HCT116 (cell line): ENCODE results near the gene ZER1. TPM values are rescaled to one million over a fixed set of nuclear protein-coding genes. Genes with fewer than 3 reads are reported as not detected.

Experiments used
- ATAC-seq: fragments of 200-7000 bp; cut with Tn5 transposase; 2 replicates; pipeline ENCODE4 v1.9.1; 2020; ENCODE audit warnings: mild to moderate bottlenecking, moderate library complexity
- BruUV-seq: library from RNA; stranded (reverse); fragments of 400-500 nt; replicated peaks from 2 replicates; lab custom pipeline; 2021; lab: Mats Ljungman, UMichigan
- CTCF ChIA-PET: fragments of 300-600 bp; sonication (Branson Sonifier 250); formaldehyde crosslinking; loops from one replicate; lab custom pipeline; 2021; ENCODE audit warnings: antibody characterized with exemption; lab: Charles Lee
- POLR2A ChIA-PET: fragments of 300-600, 350-600 bp; sonication (Branson Sonifier 250); formaldehyde crosslinking; loops from one replicate; lab custom pipeline; 2021; ENCODE audit warnings: antibody characterized with exemption; lab: Charles Lee
- RAD21 ChIA-PET, 2 experiments: fragments of 300-600 bp; sonication (Branson Sonifier 250); formaldehyde crosslinking; loops; one replicate each; lab custom pipeline; 2023; ENCODE audit warnings: low total read pairs in 2 of 2; ENCODE audit not compliant: uncharacterized antibody in 2 of 2, unreplicated experiment in 2 of 2, low non-redundant PET in 1 of 2; lab: Charles Lee
- DNase-seq: peaks from one replicate; pipeline ENCODE4 v3.0.0-alpha.2; 2010; ENCODE audit warnings: low read depth, low spot score
- H2AFZ ChIP-seq: fragments of 200-600 bp; shearing (Covaris generic), sonication (generic); 2 replicates; pipeline ENCODE4 v1.6.1; 2017; ENCODE audit warnings: low read depth, mixed run types, mixed read lengths, antibody characterized with exemption, low read length; ENCODE audit not compliant: poor library complexity, severe bottlenecking
- H3K27ac ChIP-seq: 2 replicates; pipeline ENCODE4 v1.5.1; 2012; ENCODE audit warnings: low read depth, low read length
- H3K27me3 ChIP-seq: fragments of 200-600 bp; sonication (generic); 2 replicates; pipeline ENCODE4 v1.6.1; 2016; ENCODE audit warnings: mixed run types, low read length, mixed read lengths; ENCODE audit not compliant: insufficient read depth
- H3K36me3 ChIP-seq, 2 experiments: fragments of 200-500 bp in 1 of 2; fragments of 200-600 bp in 1 of 2; sonication (Bioruptor generic) in 1 of 2; sonication (generic) in 1 of 2; 2 replicates each; pipeline versions ENCODE4 v1.5.1 to v1.6.1; 2014 to 2016; ENCODE audit warnings: low read length in 2 of 2, inconsistent platforms in 1 of 2, mixed read lengths in 1 of 2, mixed run types in 1 of 2; ENCODE audit not compliant: insufficient read depth in 2 of 2, control insufficient read depth in 1 of 2
- H3K4me1 ChIP-seq, 2 experiments: fragments of 200-600 bp in 1 of 2; sonication (generic) in 1 of 2; 2 replicates each; pipeline versions ENCODE4 v1.5.1 to v1.6.1; 2012 to 2017; ENCODE audit warnings: low read length in 2 of 2, inconsistent platforms in 1 of 2, mild to moderate bottlenecking in 1 of 2, mixed read lengths in 1 of 2, mixed run types in 1 of 2, moderate library complexity in 1 of 2; ENCODE audit not compliant: insufficient read depth in 2 of 2, control insufficient read depth in 1 of 2
- H3K4me2 ChIP-seq: fragments of 200-600 bp; sonication (generic); 2 replicates; pipeline ENCODE4 v1.6.1; 2017; ENCODE audit warnings: mixed run types, low read length, mixed read lengths
- H3K4me3 ChIP-seq, 2 experiments: fragments of 200-600 bp in 1 of 2; sonication (generic) in 1 of 2; replicated peaks in 1 of 2; 2 replicates each; pipeline ENCODE4 v1.5.1; 2011 to 2016; ENCODE audit warnings: low read length in 2 of 2, control low read depth in 1 of 2, low read depth in 1 of 2, mild to moderate bottlenecking in 1 of 2, mixed read lengths in 1 of 2, mixed run types in 1 of 2
- H3K79me2 ChIP-seq: fragments of 200-600 bp; sonication (generic); 2 replicates; pipeline ENCODE4 v1.6.1; 2017; ENCODE audit warnings: mild to moderate bottlenecking, mixed run types, low read length, moderate library complexity, mixed read lengths; ENCODE audit not compliant: insufficient read depth
- H3K9ac ChIP-seq: fragments of 200-600 bp; sonication (generic); 2 replicates; pipeline ENCODE4 v1.6.1; 2016; ENCODE audit warnings: low read length, mixed read lengths
- H3K9me2 ChIP-seq: fragments of 200-600 bp; sonication (generic), shearing (Covaris generic); 2 replicates; pipeline ENCODE4 v1.6.1; 2017; ENCODE audit warnings: mixed run types, mild to moderate bottlenecking, moderate library complexity; ENCODE audit not compliant: insufficient read depth
- H3K9me3 ChIP-seq, 2 experiments: fragments of 200-500 bp in 1 of 2; fragments of 200-600 bp in 1 of 2; sonication (Bioruptor generic) in 1 of 2; sonication (generic) in 1 of 2; 2 replicates each; pipeline ENCODE4 v1.6.1; 2014 to 2017; ENCODE audit warnings: low read length in 2 of 2, mixed read lengths in 2 of 2, inconsistent platforms in 1 of 2, low read depth in 1 of 2, mild to moderate bottlenecking in 1 of 2, mixed run types in 1 of 2, moderate library complexity in 1 of 2; ENCODE audit not compliant: control insufficient read depth in 1 of 2, insufficient read depth in 1 of 2
- H4K20me1 ChIP-seq: fragments of 200-600 bp; sonication (generic), shearing (Covaris generic); 2 replicates; pipeline ENCODE4 v1.6.1; 2017; ENCODE audit warnings: mixed run types, mild to moderate bottlenecking, moderate library complexity; ENCODE audit not compliant: insufficient read depth
- CEBPB ChIP-seq: IDR thresholded peaks from 2 replicates; pipeline ENCODE4 v1.6.1; 2012; ENCODE audit warnings: low read depth
- EGR1 ChIP-seq: IDR thresholded peaks from 2 replicates; pipeline ENCODE4 v1.6.1; 2012; ENCODE audit warnings: low read depth
- ELF1 ChIP-seq: IDR thresholded peaks from 2 replicates; pipeline ENCODE4 v1.6.1; 2012; ENCODE audit warnings: low read depth, borderline replicate concordance
- EZH2 ChIP-seq: fragments of 200-600 bp; sonication (generic); IDR thresholded peaks from 2 replicates; pipeline ENCODE4 v1.6.1; 2017; ENCODE audit warnings: antibody characterized with exemption, mixed run types
- EZH2phosphoT487 ChIP-seq: fragments of 200-600 bp; IDR thresholded peaks from 2 replicates; pipeline ENCODE4 v1.6.1; 2018; ENCODE audit warnings: antibody characterized with exemption, borderline replicate concordance
- JUND ChIP-seq: IDR thresholded peaks from 2 replicates; pipeline ENCODE4 v1.6.1; 2012
- POLR2AphosphoS5 ChIP-seq: IDR thresholded peaks from 2 replicates; pipeline ENCODE4 v1.6.1; 2011; ENCODE audit warnings: mild to moderate bottlenecking, low read depth, low read length, moderate library complexity
- RAD21 ChIP-seq: IDR thresholded peaks from 2 replicates; pipeline ENCODE4 v1.6.1; 2012; ENCODE audit warnings: low read depth, mild to moderate bottlenecking
- SIN3A ChIP-seq: IDR thresholded peaks from 2 replicates; pipeline ENCODE4 v1.6.1; 2012; ENCODE audit warnings: low read depth
- SP1 ChIP-seq: IDR thresholded peaks from 2 replicates; pipeline ENCODE4 v1.6.1; 2012; ENCODE audit warnings: low read depth
- YY1 ChIP-seq: IDR thresholded peaks from 2 replicates; pipeline ENCODE4 v1.6.1; 2011; ENCODE audit warnings: low read length, low read depth, moderate library complexity, mild to moderate bottlenecking; ENCODE audit not compliant: insufficient replicate concordance; ENCODE audit errors: extremely low read depth
- intact Hi-C: fragments of 100-400 bp; cut with micrococcal nuclease; formaldehyde crosslinking; loops from 2 replicates; pipeline ENCODE4 v1.10.0; 2022
- total RNA-seq: library from RNA; stranded (reverse); gene quantifications from one replicate; pipeline ENCODE4 v1.2.1, GENCODE V29; 2021; ENCODE audit not compliant: unreplicated experiment
- TF ChIP-seq, protein P1 (sequence below): IDR thresholded peaks from 2 replicates; pipeline ENCODE4 v1.6.1; 2012
- TF ChIP-seq, protein P2 (sequence below): IDR thresholded peaks from 2 replicates; pipeline ENCODE4 v1.6.1; 2012

The ZER1 gene
- total RNA-seq, 1 experiment from 2014 or later: 18.0 TPM

DNA sequence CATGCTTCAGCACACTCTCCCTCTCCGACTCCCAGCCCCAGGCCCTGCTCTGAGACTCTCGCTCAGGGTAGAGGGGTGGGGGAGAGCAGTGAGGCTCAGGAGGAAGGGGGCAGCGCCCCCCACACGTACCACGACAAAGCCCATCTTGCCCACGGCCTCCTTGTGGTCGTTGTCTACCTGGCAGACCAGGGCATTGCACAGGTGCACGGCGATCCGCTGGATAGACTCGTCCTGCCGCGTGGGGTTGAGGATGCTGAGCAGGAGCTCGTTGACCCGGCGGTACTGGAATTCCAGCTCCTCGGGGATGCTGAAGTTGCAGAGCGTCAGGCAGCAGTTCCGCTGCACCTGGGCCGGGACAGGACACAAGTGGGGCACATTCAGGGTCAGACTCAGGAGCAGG lies 29.3 kb downstream of the ZER1 start:
- no peaks in the 10 kb centered on the region for H3K27me3 ChIP-seq
- H3K27ac ChIP-seq: no peak overlapping the region
- DNase-seq (no peak), ATAC-seq (no peak)
- ChIA-PET RAD21 (no interaction called here), CTCF (interaction anchor here (1.3 kb wide), 1 partner anchor 9 kb away, joined by 3 read pairs; no protein-coding TSS in a partner anchor), POLR2A (no interaction called here)
- H4K20me1 ChIP-seq: no peaks in the 10 kb centered on the region
- no peaks in the 10 kb centered on the region for H3K79me2 ChIP-seq
- no TSS peak for BruUV-seq
- TF ChIP-seq, protein P1, sequence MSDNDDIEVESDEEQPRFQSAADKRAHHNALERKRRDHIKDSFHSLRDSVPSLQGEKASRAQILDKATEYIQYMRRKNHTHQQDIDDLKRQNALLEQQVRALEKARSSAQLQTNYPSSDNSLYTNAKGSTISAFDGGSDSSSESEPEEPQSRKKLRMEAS: no peak
- TF ChIP-seq SIN3A (no peak), CEBPB (no peak), JUND (no peak)
- TF ChIP-seq, protein P2, sequence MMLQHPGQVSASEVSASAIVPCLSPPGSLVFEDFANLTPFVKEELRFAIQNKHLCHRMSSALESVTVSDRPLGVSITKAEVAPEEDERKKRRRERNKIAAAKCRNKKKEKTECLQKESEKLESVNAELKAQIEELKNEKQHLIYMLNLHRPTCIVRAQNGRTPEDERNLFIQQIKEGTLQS: no peak
- no peak overlapping the region for H2AFZ ChIP-seq
- H3K4me1 ChIP-seq: no peaks in the 10 kb centered on the region
- H3K9me3 ChIP-seq: no peaks in the 10 kb centered on the region
- no peak overlapping the region for H3K4me3 ChIP-seq
- H3K4me2 ChIP-seq: no peak overlapping the region
- intact Hi-C loops: no loop called here
- no peaks in the 10 kb centered on the region for H3K9me2 ChIP-seq
- no peaks in the 10 kb centered on the region for H3K36me3 ChIP-seq
- H3K9ac ChIP-seq: no peak overlapping the region

- H3K4me3 ChIP-seq: no peak overlapping the region
- DNase-seq (no peak), ATAC-seq (no peak)
- ChIA-PET POLR2A (interaction anchor here (0.5 to 0.7 kb wide), 2 partner anchors 82 to 83 kb away, joined by 3 to 4 read pairs; partner anchors contain the start of gene ENDOG), RAD21 (no interaction called here), CTCF (interaction anchor here (1.5 kb wide), 1 partner anchor 11 kb away, joined by 4 read pairs; the partner anchor contains the start of gene ZDHHC12)
- peaks cover 0 to 10% of the 10 kb centered on the region in 2 experiments; a peak in 1 of 4 replicates for H3K4me1 ChIP-seq
- TF ChIP-seq EGR1 (no peak), ELF1 (no peak), EZH2phosphoT487 (no peak), JUND (no peak), RAD21 (no peak), CEBPB (no peak), YY1 (no peak), SP1 (no peak), EZH2 (no peak), POLR2AphosphoS5 (no peak)
- TF ChIP-seq, protein P1: no peak
- TF ChIP-seq, protein P2: no peak
- no TSS peak for BruUV-seq
- no peak overlapping the region for H3K9ac ChIP-seq
- H4K20me1 ChIP-seq: no peaks in the 10 kb centered on the region
- H3K9me3 ChIP-seq: no peaks in the 10 kb centered on the region
- H2AFZ ChIP-seq: no peak overlapping the region
- no peaks in the 10 kb centered on the region for H3K27me3 ChIP-seq
- no peaks in the 10 kb centered on the region for H3K79me2 ChIP-seq
- no peaks in the 10 kb centered on the region for H3K9me2 ChIP-seq
- no peak overlapping the region for H3K27ac ChIP-seq
- intact Hi-C loops: no loop called here
- H3K36me3 ChIP-seq: no peaks in the 10 kb centered on the region
- H3K4me2 ChIP-seq: no peak overlapping the region
Observed at GRCh38 chr9:128735373-128735772, 36.4 kb downstream of the ZER1 start.
